Right lung (tissue), 5 donors: Measurements from ENCODE around the gene LDLRAD4. TPM values are rescaled to one million over a fixed set of nuclear protein-coding genes. Genes with fewer than 3 reads are reported as not detected.
"Not testable (repeated sequence)": the region's sequence is repeated elsewhere in the genome, so short reads cannot be mapped to it uniquely, and the experiment has no call there.

Experiments
- DNase-seq, 2 donors: peaks; one replicate each; pipeline ENCODE4 v3.0.0-alpha.2; 2013
- polyA plus RNA-seq, 5 donors: library from polyadenylated mRNA; unstranded; fragments of 120-200 nt; gene quantifications; one replicate each; pipeline versions ENCODE4 v1.2.1 to v1.2.3, GENCODE V29; 2013; ENCODE audit warnings: inconsistent platforms in 1 of 5, low replicate concordance in 1 of 5; ENCODE audit not compliant: insufficient read length in 5 of 5, insufficient read depth in 1 of 5

LDLRAD4 gene
- polyA plus RNA-seq, 5 donors, result 14.2 to 18.6 (median 15.1) TPM

DNA sequence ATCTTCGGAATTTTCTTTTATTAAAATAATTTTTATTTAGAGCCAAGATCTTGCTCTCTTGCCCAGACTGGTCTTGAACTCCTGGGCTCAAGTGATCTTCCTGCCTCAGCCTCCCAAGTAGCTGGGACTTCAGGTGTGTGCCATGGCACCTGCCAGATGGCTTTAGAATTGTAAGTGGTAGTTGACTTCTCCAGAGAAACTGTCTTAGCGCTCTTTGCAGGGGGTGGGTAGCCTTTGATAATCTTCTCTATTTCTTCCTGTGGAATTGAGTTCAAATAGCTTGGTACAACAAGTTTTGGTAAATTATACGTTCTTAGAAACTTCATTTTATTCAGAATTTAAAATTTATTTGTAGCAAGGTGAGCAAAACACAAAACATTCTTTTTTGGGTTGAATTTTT is 113.3 kb downstream of the LDLRAD4 start:
- DNase-seq, result no peak

GRCh38 chr18:13332874-13333273 is 114.3 kb downstream of the LDLRAD4 start:
- DNase-seq, result no peak

- DNase-seq, result no peak
Measured at GRCh38 chr18:13335903-13336302, 117.3 kb downstream of the LDLRAD4 start.

- DNase-seq, result no peak
Measured at GRCh38 chr18:13336841-13337240, 118.3 kb downstream of the LDLRAD4 start.

DNA sequence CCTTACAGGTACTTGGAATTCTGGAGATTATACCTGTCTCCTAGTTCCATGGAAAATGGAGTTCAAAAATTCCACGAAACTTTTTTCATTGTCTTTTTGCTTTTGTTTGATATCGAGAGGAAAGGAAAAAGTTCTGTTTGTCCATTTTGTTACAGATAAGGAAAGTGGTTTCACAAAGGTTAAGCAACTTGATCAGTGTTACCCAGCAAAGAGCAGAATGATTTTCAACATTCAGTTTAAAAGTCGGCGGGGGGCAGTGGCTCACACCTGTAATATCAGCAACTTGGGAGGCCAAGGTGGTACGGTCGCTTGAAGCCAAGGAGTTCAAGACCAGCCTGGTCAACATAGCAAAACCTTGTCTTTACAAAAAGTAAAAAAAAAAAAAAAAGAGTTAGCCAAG is 118.8 kb downstream of the LDLRAD4 start:
- DNase-seq, result no peak

DNA sequence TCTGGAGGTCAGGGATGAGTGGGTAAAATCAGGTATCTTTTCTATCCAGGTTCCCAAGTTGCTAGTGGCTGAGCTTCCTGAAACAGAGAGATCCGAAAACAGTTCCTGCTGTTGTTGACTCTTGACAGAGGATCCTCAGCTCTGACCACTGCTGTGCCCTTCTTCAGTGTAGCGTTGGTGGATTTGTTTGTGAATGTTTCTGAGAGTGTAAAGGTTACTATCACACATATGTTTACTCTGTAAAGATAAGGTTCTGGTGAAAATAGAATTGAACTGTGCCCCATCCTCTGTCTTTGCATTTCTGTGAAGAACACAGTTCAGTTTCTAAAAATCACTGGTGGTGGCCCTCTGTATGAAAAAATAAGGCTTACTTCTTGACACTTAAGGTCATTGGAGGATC is 119.8 kb downstream of the LDLRAD4 start:
- no peak for DNase-seq

- DNase-seq, result no peak
Measured at GRCh38 chr18:13339653-13340052, 121.1 kb downstream of the LDLRAD4 start.

- DNase-seq, result not testable (repeated sequence)
Measured at GRCh38 chr18:13346449-13346848, 127.9 kb downstream of the LDLRAD4 start.

GRCh38 chr18:13353084-13353823 is 134.7 kb downstream of the LDLRAD4 start:
- DNase-seq, result no peak

- DNase-seq, result no peak
Measured at GRCh38 chr18:13354402-13354801, 135.8 kb downstream of the LDLRAD4 start.

DNA sequence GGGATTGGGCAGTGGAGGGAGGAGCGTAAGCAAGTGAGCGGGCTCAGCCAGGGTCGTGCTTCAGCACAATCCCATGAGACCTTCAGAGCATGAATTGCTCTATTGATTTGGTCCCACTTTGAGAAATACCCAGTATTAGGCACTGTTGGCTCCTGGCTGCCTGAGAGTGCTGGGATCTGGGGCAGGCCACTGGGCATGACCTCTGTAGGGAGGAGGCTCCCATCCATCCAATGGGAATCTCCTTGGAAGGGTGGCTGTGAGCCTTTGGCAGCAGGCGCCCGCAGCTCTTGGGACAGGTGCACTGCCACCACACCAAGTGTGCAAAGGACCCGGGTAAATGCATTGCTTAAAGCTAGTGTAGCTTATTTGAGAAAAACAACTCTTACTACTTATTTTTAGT is 137.5 kb downstream of the LDLRAD4 start:
- DNase-seq, result no peak

GRCh38 chr18:13357289-13357688 is 138.7 kb downstream of the LDLRAD4 start:
- DNase-seq, result no peak

- no peak for DNase-seq
Measured at GRCh38 chr18:13359210-13359609, 140.7 kb downstream of the LDLRAD4 start.

- no peak for DNase-seq
Measured at GRCh38 chr18:13361431-13361830, 142.9 kb downstream of the LDLRAD4 start.

GRCh38 chr18:13362051-13362450 is 143.5 kb downstream of the LDLRAD4 start:
- DNase-seq, result no peak

- DNase-seq, result no peak
Measured at GRCh38 chr18:13362607-13363006, 144.0 kb downstream of the LDLRAD4 start.

DNA sequence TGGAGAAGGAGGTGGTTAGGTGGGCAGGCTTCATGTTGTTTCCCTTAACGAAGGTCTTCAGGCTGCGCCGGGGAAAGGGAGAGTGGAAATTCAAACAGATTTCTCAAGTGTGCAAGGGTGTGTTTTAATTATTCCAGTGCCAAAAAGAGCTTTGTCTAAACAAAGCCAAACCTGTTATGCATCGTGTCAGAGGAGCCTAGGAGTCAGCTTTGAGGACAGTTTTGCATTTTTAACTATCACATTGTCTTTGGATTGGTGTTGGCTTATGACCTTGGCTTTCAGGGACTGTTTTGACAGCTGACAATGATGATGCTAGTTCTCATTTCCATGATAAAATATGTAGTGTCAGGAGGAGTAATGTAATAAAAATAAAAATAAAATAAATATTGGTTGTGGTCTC is 144.8 kb downstream of the LDLRAD4 start:
- no peak for DNase-seq

- DNase-seq, result no peak
Measured at GRCh38 chr18:13364721-13365205, 146.2 kb downstream of the LDLRAD4 start.

DNA sequence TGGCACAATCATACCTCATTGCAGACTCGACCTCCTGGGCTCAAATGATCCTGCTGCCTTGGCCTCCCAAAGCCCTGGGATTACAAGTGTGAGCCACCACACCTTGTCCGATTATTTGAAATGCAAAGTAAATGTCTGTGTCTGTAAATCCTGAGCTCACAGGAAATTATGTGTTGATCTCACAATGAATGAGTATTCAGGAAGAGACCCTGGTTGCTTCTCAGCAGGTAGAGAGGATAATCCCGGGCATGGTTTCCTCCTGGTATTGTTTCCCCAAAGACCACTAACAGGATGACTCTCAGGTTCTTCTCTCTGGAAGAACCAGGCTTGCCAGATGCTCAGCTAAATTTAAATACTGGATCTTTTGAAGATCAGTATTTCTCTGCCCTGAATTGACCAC is 147.6 kb downstream of the LDLRAD4 start:
- DNase-seq, result no peak

GRCh38 chr18:13366541-13366940 is 148.0 kb downstream of the LDLRAD4 start:
- DNase-seq, result no peak

DNA sequence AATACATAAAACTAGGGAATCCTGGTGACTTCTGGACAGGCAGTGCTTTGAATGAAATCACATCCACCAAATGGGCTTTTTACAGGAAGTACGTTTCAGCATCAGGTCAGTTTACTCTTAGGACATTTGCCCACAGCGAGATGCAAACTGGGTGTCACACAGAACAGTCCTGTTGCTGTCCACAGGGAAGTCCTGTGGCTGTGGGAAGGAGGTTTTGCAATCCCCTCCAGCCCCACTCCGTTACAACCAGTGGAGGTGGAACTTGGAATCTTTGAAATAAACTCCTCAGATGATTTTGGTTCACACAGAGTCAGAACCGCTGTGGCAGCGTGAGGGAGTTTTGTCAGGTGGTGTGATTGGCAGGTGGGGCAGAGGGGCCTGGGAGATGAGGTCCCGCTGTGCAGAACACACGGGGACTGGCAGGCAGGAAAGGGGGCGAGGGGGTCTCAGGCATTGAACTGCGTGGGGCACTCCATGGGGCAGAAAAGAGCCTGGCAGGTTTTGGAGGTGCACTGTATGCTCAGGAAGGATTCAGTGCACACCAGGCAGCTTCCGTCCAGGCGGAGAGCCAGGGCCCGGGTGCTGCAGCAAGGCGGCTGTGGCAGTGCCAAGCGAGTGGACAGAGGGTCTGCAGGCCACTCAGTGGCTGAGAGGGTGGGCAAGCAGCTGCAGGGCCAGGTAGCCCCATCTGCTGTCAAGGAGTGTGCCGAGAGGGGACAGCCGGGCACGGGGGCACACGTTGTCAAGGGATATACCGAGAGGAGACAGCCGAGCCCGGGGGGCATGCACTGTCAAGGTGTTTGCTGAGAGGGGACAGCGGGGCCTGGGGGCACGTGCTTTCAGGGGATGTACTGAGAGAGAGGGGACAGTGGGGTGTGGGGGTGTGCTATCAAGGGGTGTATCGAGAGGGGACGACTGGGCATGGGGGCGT is 148.7 kb downstream of the LDLRAD4 start:
- no peak for DNase-seq

- no peak for DNase-seq
Measured at GRCh38 chr18:13368080-13368813, 149.7 kb downstream of the LDLRAD4 start.
